Stimulated activated naive CD8-positive, alpha-beta T cell treated with anti-CD3 and anti-CD28 coated beads, Interleukin-15, amount 100 ng/mL, for 72 hours (primary cell): Measurements from ENCODE around the gene SLC12A6.
"Not testable (repeated sequence)": the region's sequence is repeated elsewhere in the genome, so short reads cannot be mapped to it uniquely, and the experiment has no call there.

Experiments used
- ATAC-seq: fragments of 150-1000 bp; cut with Tn5 transposase; 2 replicates; pipeline ENCODE4 v1.10.0; 2021; ENCODE audit warnings: mild to moderate bottlenecking, moderate library complexity
- DNase-seq, 2 donors: peaks; one replicate each; pipeline ENCODE4 v3.0.0; 2021 to 2022
- H3K27ac Mint-ChIP-seq, 2 donors: one replicate each; pipeline ENCODE4 v1.8.0; 2022; ENCODE audit warnings: mild to moderate bottlenecking in 2 of 2, mixed read lengths in 2 of 2, moderate library complexity in 2 of 2
- H3K27me3 Mint-ChIP-seq: one replicate; pipeline ENCODE4 v1.8.0; 2022; ENCODE audit warnings: mixed read lengths
- H3K4me1 Mint-ChIP-seq: one replicate; pipeline ENCODE4 v1.8.0; 2022; ENCODE audit warnings: mild to moderate bottlenecking, mixed read lengths
- H3K4me3 Mint-ChIP-seq, 2 donors: one replicate each; pipeline ENCODE4 v1.8.0; 2022; ENCODE audit warnings: mild to moderate bottlenecking in 2 of 2, mixed read lengths in 2 of 2, moderate library complexity in 1 of 2
- H3K9me3 Mint-ChIP-seq, 2 donors: one replicate each; pipeline ENCODE4 v1.8.0; 2022; ENCODE audit warnings: mixed read lengths in 2 of 2

The SLC12A6 gene

GRCh38 chr15:34337557-34338306 lies at the start of gene SLC12A6:
SLC12A6 (minus strand) TSS chr15:34337781; CDS start chr15:34336680, 1,101 bp downstream.
- Mint-ChIP-seq H3K27ac (peak within 1 kb of the TSS; percentile 66 to 99), H3K9me3 (peaks cover 0 to 5% of the 10 kb centered on the region in 2 donors), H3K4me1 (peaks cover 61% of the 10 kb centered on the region)

GRCh38 chr15:34381829-34382521 lies 44.4 kb upstream of the SLC12A6 start:
- not testable (repeated sequence) for ATAC-seq, H3K9me3 Mint-ChIP-seq, H3K4me3 Mint-ChIP-seq, DNase-seq, H3K27me3 Mint-ChIP-seq, H3K4me1 Mint-ChIP-seq, H3K27ac Mint-ChIP-seq

More at GRCh38 chr15:34337557-34338306, at the start of gene SLC12A6:
- ATAC-seq (peak; percentile 82), DNase-seq (peak; percentile 88 to 90)
- H3K4me3 Mint-ChIP-seq = peak within 1 kb of the TSS; percentile 96 to 99
- H3K27me3 Mint-ChIP-seq = no peaks in the 10 kb centered on the region

- H3K9me3 Mint-ChIP-seq, DNase-seq, H3K4me1 Mint-ChIP-seq, H3K27me3 Mint-ChIP-seq, ATAC-seq, H3K4me3 Mint-ChIP-seq, H3K27ac Mint-ChIP-seq: not testable (repeated sequence)
Measured at GRCh38 chr15:34380491-34380890, 42.9 kb upstream of the SLC12A6 start.

GRCh38 chr15:34376856-34377255 lies 39.3 kb upstream of the SLC12A6 start:
- Mint-ChIP-seq H3K9me3 (no peaks in the 10 kb centered on the region), H3K4me3 (no peak overlapping the region), H3K27me3 (no peaks in the 10 kb centered on the region), H3K27ac (no peak overlapping the region), H3K4me1 (no peaks in the 10 kb centered on the region)
- DNase-seq = no peak
- no peak for ATAC-seq

GRCh38 chr15:34375541-34375940 lies 38.0 kb upstream of the SLC12A6 start:
- DNase-seq, H3K27me3 Mint-ChIP-seq, ATAC-seq, H3K4me3 Mint-ChIP-seq, H3K27ac Mint-ChIP-seq, H3K9me3 Mint-ChIP-seq, H3K4me1 Mint-ChIP-seq: not testable (repeated sequence)

GRCh38 chr15:34374816-34375215 lies 37.2 kb upstream of the SLC12A6 start:
- no peak for ATAC-seq
- Mint-ChIP-seq H3K4me3 (no peak overlapping the region), H3K9me3 (no peaks in the 10 kb centered on the region), H3K4me1 (peaks cover 2% of the 10 kb centered on the region), H3K27ac (no peak overlapping the region), H3K27me3 (no peaks in the 10 kb centered on the region)
- no peak for DNase-seq

- Mint-ChIP-seq H3K4me1 (peaks cover 11% of the 10 kb centered on the region), H3K27me3 (no peaks in the 10 kb centered on the region), H3K9me3 (no peaks in the 10 kb centered on the region), H3K4me3 (no peak overlapping the region), H3K27ac (no peak overlapping the region)
- ATAC-seq = no peak
- no peak for DNase-seq
Measured at GRCh38 chr15:34373951-34374350, 36.4 kb upstream of the SLC12A6 start.

GRCh38 chr15:34370643-34371042 lies 33.1 kb upstream of the SLC12A6 start:
- no peak for ATAC-seq
- peaks cover 33% of the 10 kb centered on the region for H3K4me1 Mint-ChIP-seq
- no peak overlapping the region for H3K4me3 Mint-ChIP-seq
- DNase-seq = no peak
- no peaks in the 10 kb centered on the region for H3K9me3 Mint-ChIP-seq
- H3K27me3 Mint-ChIP-seq = no peaks in the 10 kb centered on the region
- no peak overlapping the region for H3K27ac Mint-ChIP-seq

GRCh38 chr15:34370129-34370528 lies 32.5 kb upstream of the SLC12A6 start:
- ATAC-seq = no peak
- DNase-seq = no peak
- H3K4me3 Mint-ChIP-seq = no peak overlapping the region
- H3K9me3 Mint-ChIP-seq = no peaks in the 10 kb centered on the region
- H3K4me1 Mint-ChIP-seq = peaks cover 38% of the 10 kb centered on the region
- no peak overlapping the region for H3K27ac Mint-ChIP-seq
- no peaks in the 10 kb centered on the region for H3K27me3 Mint-ChIP-seq

- Mint-ChIP-seq H3K4me3 (peak within 1 kb of the TSS; percentile 95 to 98), H3K4me1 (peaks cover 45% of the 10 kb centered on the region), H3K27me3 (no peaks in the 10 kb centered on the region), H3K9me3 (no peaks in the 10 kb centered on the region), H3K27ac (peak within 1 kb of the TSS; percentile 94 to 95)
- DNase-seq = peak; percentile 89 to 93
- ATAC-seq = peak; percentile 90
Measured at GRCh38 chr15:34367101-34368081, 29.8 kb upstream of the SLC12A6 start, which contains the start of gene LPCAT4. LPCAT4 (minus strand) TSS chr15:34367196; CDS start chr15:34367100, 96 bp downstream.

GRCh38 chr15:34366271-34367065 lies 28.9 kb upstream of the SLC12A6 start:
- no peaks in the 10 kb centered on the region for H3K9me3 Mint-ChIP-seq
- no peaks in the 10 kb centered on the region for H3K27me3 Mint-ChIP-seq
- DNase-seq (peak; percentile 33 to 57), ATAC-seq (peak; percentile 17)
- H3K4me1 Mint-ChIP-seq = peaks cover 45% of the 10 kb centered on the region
- peak overlapping the region; percentile 95 to 98 for H3K4me3 Mint-ChIP-seq
- peak overlapping the region; percentile 74 to 94 for H3K27ac Mint-ChIP-seq

- Mint-ChIP-seq H3K4me3 (peak overlapping the region; percentile 95 to 98), H3K9me3 (no peaks in the 10 kb centered on the region), H3K27ac (no peak overlapping the region), H3K4me1 (peaks cover 45% of the 10 kb centered on the region), H3K27me3 (no peaks in the 10 kb centered on the region)
- DNase-seq = no peak
- no peak for ATAC-seq
Measured at GRCh38 chr15:34365836-34366235, 28.3 kb upstream of the SLC12A6 start.

- no peaks in the 10 kb centered on the region for H3K27me3 Mint-ChIP-seq
- H3K27ac Mint-ChIP-seq = no peak overlapping the region
- no peak for DNase-seq
- H3K4me1 Mint-ChIP-seq = peaks cover 45% of the 10 kb centered on the region
- H3K4me3 Mint-ChIP-seq = peak overlapping the region; percentile 95 to 98
- H3K9me3 Mint-ChIP-seq = no peaks in the 10 kb centered on the region
- no peak for ATAC-seq
Measured at GRCh38 chr15:34365091-34365825, 27.7 kb upstream of the SLC12A6 start.

GRCh38 chr15:34364041-34364440 lies 26.5 kb upstream of the SLC12A6 start:
- DNase-seq (no peak), ATAC-seq (no peak)
- Mint-ChIP-seq H3K4me3 (no peak overlapping the region), H3K4me1 (peaks cover 35% of the 10 kb centered on the region), H3K9me3 (no peaks in the 10 kb centered on the region), H3K27ac (no peak overlapping the region), H3K27me3 (no peaks in the 10 kb centered on the region)
